Measurements from ENCODE around the gene THADA. TPM values are rescaled to one million over a fixed set of nuclear protein-coding genes. Genes with fewer than 3 reads are reported as not detected.

THADA gene
- total RNA-seq, 2 donors from 2014 or later = 14.5 to 16.1 TPM

- Histone ChIP-seq H3K4me1 (no peaks in the 10 kb centered on the region), H3K27ac (no peak overlapping the region), H3K4me3 (no peak overlapping the region), H3K27me3 (no peaks in the 10 kb centered on the region), H3K9me3 (no peaks in the 10 kb centered on the region), H3K36me3 (peaks cover 42% of the 10 kb centered on the region)
- DNase-seq (ENCODE audit: low spot score) = no peak
- TF ChIP-seq, protein P1, sequence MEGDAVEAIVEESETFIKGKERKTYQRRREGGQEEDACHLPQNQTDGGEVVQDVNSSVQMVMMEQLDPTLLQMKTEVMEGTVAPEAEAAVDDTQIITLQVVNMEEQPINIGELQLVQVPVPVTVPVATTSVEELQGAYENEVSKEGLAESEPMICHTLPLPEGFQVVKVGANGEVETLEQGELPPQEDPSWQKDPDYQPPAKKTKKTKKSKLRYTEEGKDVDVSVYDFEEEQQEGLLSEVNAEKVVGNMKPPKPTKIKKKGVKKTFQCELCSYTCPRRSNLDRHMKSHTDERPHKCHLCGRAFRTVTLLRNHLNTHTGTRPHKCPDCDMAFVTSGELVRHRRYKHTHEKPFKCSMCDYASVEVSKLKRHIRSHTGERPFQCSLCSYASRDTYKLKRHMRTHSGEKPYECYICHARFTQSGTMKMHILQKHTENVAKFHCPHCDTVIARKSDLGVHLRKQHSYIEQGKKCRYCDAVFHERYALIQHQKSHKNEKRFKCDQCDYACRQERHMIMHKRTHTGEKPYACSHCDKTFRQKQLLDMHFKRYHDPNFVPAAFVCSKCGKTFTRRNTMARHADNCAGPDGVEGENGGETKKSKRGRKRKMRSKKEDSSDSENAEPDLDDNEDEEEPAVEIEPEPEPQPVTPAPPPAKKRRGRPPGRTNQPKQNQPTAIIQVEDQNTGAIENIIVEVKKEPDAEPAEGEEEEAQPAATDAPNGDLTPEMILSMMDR (IDR thresholded peaks at IDR 0.05) = no peak
These were observed 25.9 kb downstream of the THADA start for GRCh38 chr2:43569921-43570320.

DNA sequence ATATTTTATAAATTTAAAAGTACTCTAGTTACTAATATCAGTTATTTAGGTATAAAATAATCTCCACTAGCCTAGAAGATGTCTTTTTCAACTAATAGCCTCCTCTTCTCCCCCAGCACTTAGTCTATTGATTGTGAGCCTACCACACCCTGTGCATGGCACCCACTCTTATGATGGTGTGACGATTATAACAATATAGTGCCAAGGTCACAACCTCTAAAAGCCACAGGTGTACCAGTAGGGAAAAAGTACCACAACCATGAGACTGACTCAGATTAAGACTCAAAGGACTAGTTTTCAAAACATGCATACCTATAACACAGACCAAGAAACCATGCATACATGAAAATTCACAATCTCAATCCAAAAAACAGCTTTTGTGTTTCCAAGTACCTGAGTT is 27.6 kb downstream of the THADA start:
- Histone ChIP-seq H3K27ac (no peak overlapping the region), H3K36me3 (peaks cover 42% of the 10 kb centered on the region), H3K4me1 (no peaks in the 10 kb centered on the region), H3K9me3 (no peaks in the 10 kb centered on the region), H3K4me3 (no peak overlapping the region), H3K27me3 (no peaks in the 10 kb centered on the region)
- TF ChIP-seq, protein P1 (IDR thresholded peaks at IDR 0.05) = no peak
- DNase-seq (ENCODE audit: low spot score) = no peak

DNA sequence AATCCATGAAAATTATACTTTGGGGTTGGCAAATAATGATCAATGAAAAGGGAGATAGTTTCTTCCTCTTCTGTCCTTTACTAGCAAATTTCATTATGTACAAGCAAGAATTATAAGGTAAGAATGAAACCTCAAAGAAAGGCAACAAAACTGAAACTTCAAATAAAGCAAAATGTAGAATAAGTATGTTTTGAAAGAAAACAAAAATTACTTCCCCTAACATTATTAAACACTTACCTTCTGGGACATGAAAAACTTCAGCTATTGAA is 29.4 kb downstream of the THADA start:
- Histone ChIP-seq H3K27ac (no peak overlapping the region), H3K36me3 (peaks cover 28% of the 10 kb centered on the region), H3K4me3 (no peak overlapping the region), H3K4me1 (no peaks in the 10 kb centered on the region), H3K27me3 (no peaks in the 10 kb centered on the region), H3K9me3 (no peaks in the 10 kb centered on the region)
- no peak for DNase-seq (ENCODE audit: low spot score)
- TF ChIP-seq, protein P1 (IDR thresholded peaks at IDR 0.05) = no peak

GRCh38 chr2:43563679-43564078 is 32.2 kb downstream of the THADA start:
- Histone ChIP-seq H3K27me3 (no peaks in the 10 kb centered on the region), H3K9me3 (no peaks in the 10 kb centered on the region), H3K36me3 (peaks cover 12% of the 10 kb centered on the region), H3K27ac (no peak overlapping the region), H3K4me1 (no peaks in the 10 kb centered on the region), H3K4me3 (no peak overlapping the region)
- no peak for DNase-seq (ENCODE audit: low spot score)
- TF ChIP-seq, protein P1 (IDR thresholded peaks at IDR 0.05) = no peak

DNA sequence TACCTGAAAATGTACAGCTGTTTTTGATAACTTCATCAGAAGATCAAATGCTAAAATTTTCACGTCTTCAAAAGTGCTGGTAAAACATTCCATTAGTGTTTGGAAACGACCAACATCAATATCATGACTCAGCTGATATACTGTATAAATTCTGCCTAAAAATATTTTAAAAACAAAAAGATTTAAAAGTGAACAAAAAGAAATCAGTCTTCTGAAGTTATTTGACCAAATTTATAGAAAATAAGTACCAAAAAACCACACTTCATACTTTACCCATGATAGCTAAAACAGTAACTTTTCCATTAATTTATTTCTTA is 35.6 kb downstream of the THADA start:
- H3K36me3 ChIP-seq = peaks cover 28% of the 10 kb centered on the region
- H3K27ac ChIP-seq = no peak overlapping the region
- TF ChIP-seq, protein P1 (IDR thresholded peaks at IDR 0.05) = no peak

DNA sequence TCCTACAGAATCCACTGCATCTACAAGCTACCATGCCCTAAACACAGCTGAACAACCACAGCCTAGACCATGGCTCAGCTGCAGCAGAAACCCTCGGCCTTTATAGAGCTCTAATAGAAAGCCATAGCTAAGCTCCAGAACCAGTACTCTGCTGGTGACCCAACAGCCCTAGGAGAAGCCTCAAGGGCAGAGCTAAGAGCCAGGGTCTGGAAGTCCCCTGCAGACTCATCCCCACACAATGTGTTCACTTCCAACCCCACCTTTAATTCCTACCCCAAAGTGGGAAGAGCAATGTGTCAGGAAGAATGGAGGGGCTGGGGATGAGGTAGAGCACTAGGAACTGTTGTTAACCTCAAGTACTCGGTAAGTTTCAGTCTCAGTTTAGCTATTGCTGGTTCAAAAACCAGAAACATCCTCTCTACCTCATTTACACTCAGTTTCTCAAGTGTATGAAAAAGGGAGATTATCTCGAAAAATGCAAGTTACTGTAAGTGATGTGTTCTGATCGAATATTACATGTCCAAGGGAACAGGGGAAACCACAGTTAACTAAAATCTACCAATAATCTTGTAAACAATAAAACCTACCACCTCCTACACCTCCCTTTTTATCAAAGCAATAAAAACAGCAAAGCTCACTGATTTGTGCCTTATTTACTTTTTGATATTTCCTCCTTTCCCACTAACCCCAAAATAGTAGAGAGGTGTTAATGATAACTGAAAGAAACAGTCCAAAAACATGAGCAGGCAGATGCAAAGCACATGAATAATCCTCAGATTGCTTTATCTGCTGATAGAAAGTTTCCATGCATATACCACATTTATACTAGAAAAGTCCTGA is 36.2 kb downstream of the THADA start:
- no peaks in the 10 kb centered on the region for H3K9me3 ChIP-seq
- TF ChIP-seq, protein P1 (IDR thresholded peaks at IDR 0.05) = no peak
- no peak overlapping the region for H3K4me3 ChIP-seq
- H3K36me3 ChIP-seq = peaks cover 26% of the 10 kb centered on the region
- no peak overlapping the region for H3K27ac ChIP-seq
- H3K4me1 ChIP-seq = no peaks in the 10 kb centered on the region
- no peaks in the 10 kb centered on the region for H3K27me3 ChIP-seq
- DNase-seq (ENCODE audit: low spot score) = no peak

More for the DNA sequence above, 35.6 kb downstream of the THADA start:
- H3K4me3 ChIP-seq = no peak overlapping the region
- H3K4me1 ChIP-seq = no peaks in the 10 kb centered on the region
- no peaks in the 10 kb centered on the region for H3K27me3 ChIP-seq
- DNase-seq (ENCODE audit: low spot score) = no peak
- H3K9me3 ChIP-seq = no peaks in the 10 kb centered on the region

Measured in right atrium auricular region (tissue), 2 donors.